Measurements from ENCODE around the gene OR5C1. TPM values are rescaled to one million over a fixed set of nuclear protein-coding genes. Genes with fewer than 3 reads are reported as not detected.

Gene OR5C1
- total RNA-seq, 1 experiment from 2014 or later, result not detected

GRCh38 chr9:122822056-122822455, 33.3 kb downstream of the OR5C1 start (continued):
- TF ChIP-seq ZNF671 (CRISPR knock-in tag; IDR thresholded peaks at IDR 0.05) (no peak), ZNF121 (CRISPR knock-in tag; IDR thresholded peaks at IDR 0.05) (no peak)

- H3K4me3 Mint-ChIP-seq, result no peak overlapping the region
- peaks cover 47% of the 10 kb centered on the region for H3K36me3 Mint-ChIP-seq
- no peak for ATAC-seq
- no peak overlapping the region for H3K27ac Mint-ChIP-seq
- ChIA-PET POLR2A (no interaction called here), CTCF (no interaction called here)
- no peak for DNase-seq (ENCODE audit: low spot score)
- TF ChIP-seq ZNF219 (CRISPR knock-in tag; IDR thresholded peaks at IDR 0.05; ENCODE audit: borderline replicate concordance) (no peak), CDX4 (CRISPR knock-in tag; IDR thresholded peaks at IDR 0.05; ENCODE audit: borderline replicate concordance) (no peak), ZNF396 (CRISPR knock-in tag; IDR thresholded peaks at IDR 0.05; ENCODE audit: borderline replicate concordance) (no peak), AR (CRISPR knock-in tag; IDR thresholded peaks at IDR 0.05) (no peak), SOX15 (CRISPR knock-in tag; IDR thresholded peaks at IDR 0.05) (no peak), ZBTB21 (CRISPR knock-in tag; IDR thresholded peaks at IDR 0.05; ENCODE audit: borderline replicate concordance) (no peak), PREB (CRISPR knock-in tag; IDR thresholded peaks at IDR 0.05; ENCODE audit: borderline replicate concordance) (no peak), HMGXB4 (CRISPR knock-in tag; IDR thresholded peaks at IDR 0.05) (no peak), GTF2I (CRISPR knock-in tag; conservative IDR thresholded peaks at IDR 0.05) (no peak), ZNF423 (CRISPR knock-in tag; IDR thresholded peaks at IDR 0.05) (no peak), PRRX2 (CRISPR knock-in tag; IDR thresholded peaks at IDR 0.05) (no peak), FOXP4 (CRISPR knock-in tag; IDR thresholded peaks at IDR 0.05) (no peak), GABPB1 (CRISPR knock-in tag; IDR thresholded peaks at IDR 0.05) (no peak), IRF2 (CRISPR knock-in tag; IDR thresholded peaks at IDR 0.05; ENCODE audit: borderline replicate concordance, low read depth) (no peak), ZNF263 (CRISPR knock-in tag; IDR thresholded peaks at IDR 0.05; ENCODE audit: low read depth) (no peak), OVOL2 (CRISPR knock-in tag; IDR thresholded peaks at IDR 0.05; ENCODE audit: borderline replicate concordance) (no peak), MLX (CRISPR knock-in tag; IDR thresholded peaks at IDR 0.05) (no peak), FOXK1 (CRISPR knock-in tag; IDR thresholded peaks at IDR 0.05) (no peak)
- H3K9me3 Mint-ChIP-seq, result no peaks in the 10 kb centered on the region
- H3K4me1 Mint-ChIP-seq, result peaks cover 9% of the 10 kb centered on the region
- no peaks in the 10 kb centered on the region for H3K27me3 Mint-ChIP-seq (ENCODE audit: low read depth)
Measured at GRCh38 chr9:122822938-122823337, 34.2 kb downstream of the OR5C1 start.
